GM21526 (cell line): ENCODE measurements around the gene ELFN1.

Experiments used
- ATAC-seq: cut with Tn5 transposase; IDR thresholded peaks from one replicate; pipeline ENCODE4 v1.9.1; 2021; ENCODE audit warnings: moderate library complexity; ENCODE audit not compliant: unreplicated experiment, low FRiP score

ELFN1 gene

DNA sequence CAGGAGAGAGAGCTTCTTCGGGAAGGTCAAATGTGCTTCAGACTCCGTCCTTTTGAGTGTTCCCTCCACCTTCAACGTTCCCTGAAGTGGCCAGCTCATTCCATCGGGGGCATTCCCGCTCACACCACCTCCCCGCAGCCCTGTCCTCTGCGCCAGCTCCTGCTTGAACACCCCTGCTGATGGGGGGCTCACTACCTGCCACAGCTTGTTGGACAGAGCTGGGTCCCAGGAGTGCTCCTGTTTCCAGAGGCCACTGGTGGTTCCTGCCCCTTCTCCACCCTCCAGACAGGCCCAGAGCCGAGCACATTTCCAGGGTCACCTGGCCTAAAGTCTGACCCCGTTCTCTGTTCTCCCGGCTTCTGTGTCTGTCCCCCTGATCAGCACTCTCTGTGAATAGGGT, 67.4 kb downstream of the ELFN1 start:
- no peak for ATAC-seq

DNA sequence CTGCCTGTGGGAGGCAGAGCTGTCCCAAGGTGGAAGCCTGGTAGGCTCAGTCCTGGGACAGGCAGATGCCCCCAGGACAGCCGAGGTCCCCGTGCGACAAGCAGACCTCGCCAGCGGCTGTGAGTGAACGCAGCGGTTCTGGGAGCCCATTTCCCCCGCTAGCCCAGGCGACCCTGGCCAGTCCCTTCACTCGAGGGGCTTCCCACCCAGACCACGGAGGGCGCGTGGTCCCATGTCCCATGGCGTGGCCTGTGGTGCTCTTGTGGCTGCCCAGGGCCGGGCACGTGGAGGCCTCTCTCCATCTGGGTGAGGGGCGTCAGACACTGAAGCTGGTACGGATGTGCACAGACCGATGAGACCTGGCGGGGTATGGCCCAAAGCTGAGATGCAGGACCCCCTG, 67.9 kb downstream of the ELFN1 start:
- ATAC-seq, result no peak

DNA sequence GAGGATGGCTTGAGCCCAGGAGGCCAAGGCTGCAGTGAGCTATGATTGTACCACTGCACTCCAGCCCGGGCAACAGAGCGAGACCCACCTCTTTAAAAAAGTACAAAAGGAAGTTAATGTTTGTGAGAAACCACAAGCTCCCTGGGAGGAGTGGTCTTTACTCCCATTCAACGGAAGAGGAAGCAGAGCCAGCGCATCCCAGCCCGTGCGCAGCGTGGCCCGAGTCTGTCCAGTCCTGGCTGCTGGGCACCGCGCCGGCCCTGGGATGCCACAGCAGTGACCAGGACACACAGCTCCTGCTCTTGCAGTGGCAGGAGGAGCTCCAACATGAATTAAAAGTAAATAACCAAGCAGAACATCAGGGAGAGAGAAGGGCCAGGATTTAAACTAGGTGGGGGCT, 68.4 kb downstream of the ELFN1 start:
- no peak for ATAC-seq

DNA sequence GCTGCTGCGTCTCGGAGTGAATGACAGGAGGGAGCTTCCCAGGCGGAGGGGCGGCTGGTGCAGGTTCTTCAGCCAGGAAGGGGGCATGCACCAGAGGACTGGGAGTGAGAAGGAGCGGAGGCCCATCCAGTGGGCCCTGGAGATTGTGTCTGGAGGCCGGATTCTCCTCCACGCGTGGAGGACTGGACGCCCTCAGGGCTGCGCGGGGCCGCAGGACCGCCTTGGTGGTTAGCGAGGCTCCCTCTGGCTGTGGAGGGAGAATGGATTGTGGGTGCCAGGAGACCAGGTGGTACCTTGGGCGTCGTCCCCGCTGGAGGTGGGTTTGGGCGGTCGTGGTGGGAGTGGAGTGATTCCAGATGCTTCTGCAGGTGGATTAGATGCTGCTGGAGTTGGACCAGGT, 68.9 kb downstream of the ELFN1 start:
- no peak for ATAC-seq

DNA sequence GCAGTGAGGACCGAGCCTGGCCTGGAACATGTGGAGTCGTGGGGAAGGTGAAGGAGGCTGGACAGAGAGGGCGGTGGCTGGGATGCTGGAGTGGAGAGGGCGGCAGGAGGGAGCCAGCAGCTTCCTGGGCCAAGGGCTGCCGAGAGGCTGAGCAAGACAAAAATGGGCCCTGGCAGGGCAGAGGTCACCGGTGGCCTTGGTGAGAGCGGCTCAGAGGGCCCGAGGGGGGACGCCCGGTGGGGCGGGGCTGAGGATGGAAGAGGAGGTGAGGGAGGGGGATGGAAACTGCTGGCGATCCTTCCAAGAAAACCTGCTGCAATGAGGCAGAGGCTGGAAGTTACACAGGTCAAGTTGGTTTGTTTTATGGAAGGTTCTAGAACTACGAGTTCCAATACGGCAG, 69.5 kb downstream of the ELFN1 start:
- ATAC-seq, result no peak

DNA sequence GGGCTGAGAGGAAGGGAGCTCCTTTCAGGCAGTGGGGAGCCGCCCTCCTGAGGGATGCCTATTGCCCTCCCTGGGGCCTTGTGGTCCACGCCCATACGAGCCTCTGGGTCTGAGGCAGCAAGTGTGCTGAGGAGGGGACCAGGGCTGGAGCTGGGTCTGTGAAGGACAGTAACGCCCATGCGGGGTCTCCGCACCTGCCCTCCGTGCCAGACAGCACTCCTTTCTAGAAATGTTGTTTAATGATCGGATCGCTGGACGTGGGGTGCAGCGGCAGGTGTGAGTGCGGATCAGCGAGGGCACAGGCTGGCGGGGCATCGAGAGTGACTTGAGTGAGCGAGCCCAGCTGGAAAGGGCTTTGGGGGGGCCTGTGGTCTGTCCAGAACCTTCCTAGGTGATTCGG, 70.1 kb downstream of the ELFN1 start:
- ATAC-seq, result no peak

DNA sequence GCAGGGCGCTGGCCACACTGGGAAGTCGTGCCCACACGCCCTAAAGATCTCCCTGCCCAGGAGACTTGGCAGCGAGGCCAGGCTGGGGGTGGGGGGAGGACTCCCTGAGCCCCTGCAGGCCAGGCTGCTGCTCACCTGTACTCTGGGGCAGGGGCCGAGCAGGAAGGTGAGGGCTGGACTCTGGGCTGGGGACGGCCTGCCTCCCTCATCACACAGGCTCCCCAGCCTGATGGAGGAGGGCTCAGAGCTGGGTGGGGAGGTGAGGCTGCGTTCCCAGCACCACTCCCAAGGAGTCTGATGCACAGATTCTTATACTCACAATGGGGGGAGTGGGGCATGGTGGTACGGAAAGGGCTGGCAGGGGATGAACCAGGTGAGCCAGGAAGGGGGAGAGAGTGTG, 71.2 kb downstream of the ELFN1 start:
- no peak for ATAC-seq

DNA sequence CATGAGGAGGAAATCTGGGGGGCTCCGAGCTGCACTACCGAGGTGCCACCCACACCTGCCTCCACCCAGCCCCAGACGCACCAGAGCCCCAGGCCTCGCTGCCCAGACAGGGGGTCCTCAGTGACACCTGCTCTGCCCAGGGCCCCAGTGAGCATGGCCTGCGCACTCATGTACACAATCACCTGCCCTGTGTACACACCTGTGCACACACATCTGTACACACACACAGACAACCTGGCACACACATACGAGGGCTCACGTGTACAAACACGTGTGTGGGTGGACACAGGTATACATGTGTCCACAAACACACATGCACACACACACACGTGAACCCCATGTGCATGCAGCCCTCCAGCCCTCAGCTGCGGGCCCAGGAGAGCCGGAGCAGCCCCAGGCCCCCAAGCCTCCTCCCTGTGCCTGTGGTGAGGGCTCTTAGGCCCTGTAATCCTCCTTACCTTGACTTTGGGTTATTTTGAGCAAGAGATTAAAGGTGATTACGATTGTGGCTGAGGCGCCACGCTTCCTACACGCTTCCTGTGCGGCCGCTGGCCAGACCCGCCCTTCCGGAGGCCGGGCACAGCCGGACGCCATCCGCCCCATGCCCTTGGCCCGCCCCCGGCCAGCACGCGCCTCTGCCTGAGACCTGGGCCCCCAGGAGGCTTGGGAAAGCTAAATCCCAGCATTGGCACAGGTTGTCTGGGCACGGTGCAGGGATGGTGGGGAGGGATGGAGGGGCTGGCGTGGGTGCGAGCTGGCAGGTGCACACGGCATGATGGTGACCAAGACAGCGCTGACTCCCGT, 71.9 kb downstream of the ELFN1 start:
- peak; percentile 50 for ATAC-seq

DNA sequence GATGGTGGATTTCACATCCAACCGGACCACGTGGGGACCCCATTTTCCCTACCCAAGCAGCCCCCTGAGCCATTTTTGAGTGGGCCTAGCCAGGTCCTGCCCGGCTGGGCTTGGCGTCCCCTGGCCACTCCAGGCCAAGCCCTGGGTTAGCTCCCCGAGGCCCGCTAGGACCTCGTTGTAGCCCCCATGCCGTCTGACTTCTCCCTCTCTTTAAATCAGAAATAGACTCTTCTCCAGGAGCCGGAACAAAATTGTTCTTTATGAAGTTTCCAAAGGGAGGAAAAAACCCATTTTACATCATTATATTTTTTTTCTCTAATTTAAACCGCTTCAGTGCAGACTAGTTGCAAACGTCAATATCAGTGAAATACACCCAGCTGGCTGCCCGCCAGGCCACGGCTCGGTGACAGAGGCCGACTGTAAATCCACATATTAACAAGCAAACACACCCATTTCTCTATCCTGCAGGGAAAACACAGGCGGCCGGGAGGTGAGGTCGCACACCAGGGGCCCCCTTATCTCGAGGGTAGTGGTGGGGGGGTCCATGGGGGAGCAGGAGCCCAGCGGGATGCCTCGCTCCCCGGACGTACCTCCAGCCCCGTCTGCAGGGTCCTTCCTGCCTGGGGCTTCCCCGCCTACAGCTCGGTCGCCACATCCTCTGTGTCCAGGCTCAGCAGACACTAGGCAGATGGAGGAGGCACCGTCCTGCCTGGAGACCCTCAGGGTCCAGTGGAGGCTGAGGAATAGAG, 72.7 kb downstream of the ELFN1 start:
- ATAC-seq, result no peak

DNA sequence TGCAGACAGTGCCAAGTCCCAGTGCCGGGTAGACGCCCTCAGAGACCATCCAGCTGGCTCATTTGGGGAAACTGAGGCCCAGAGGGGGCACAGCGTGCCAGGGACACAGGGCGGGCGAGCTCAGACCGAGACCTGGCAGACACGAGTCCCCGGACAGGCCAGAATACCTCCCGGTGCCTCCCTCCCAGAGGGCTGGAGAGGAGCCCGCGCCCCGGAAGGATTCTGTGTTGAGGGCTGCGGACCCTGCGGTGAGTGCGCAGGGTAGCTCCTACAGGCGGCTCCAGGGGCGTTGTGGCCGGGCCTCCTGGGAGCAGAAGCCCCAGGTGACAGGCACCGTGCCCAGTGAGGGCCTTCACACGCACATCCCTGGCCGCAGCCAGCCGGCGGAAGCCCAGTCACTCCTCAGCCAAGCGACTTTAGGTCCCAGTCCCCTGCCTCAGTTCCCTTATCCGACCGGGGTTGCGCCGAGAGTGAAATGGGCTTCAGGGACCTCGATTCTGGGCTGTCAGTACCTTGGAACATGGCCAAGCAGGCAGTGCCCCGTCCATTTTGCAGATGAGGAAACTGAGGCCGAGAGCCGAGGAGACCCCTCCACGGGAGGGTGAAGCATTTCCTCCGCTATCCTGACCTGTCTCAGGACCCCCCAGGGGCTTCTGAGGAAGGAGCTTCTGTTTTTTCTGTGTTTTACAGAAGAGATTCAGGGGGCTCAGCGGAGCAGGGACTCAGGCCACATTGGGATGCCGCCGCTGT, 73.6 kb downstream of the ELFN1 start:
- no peak for ATAC-seq

DNA sequence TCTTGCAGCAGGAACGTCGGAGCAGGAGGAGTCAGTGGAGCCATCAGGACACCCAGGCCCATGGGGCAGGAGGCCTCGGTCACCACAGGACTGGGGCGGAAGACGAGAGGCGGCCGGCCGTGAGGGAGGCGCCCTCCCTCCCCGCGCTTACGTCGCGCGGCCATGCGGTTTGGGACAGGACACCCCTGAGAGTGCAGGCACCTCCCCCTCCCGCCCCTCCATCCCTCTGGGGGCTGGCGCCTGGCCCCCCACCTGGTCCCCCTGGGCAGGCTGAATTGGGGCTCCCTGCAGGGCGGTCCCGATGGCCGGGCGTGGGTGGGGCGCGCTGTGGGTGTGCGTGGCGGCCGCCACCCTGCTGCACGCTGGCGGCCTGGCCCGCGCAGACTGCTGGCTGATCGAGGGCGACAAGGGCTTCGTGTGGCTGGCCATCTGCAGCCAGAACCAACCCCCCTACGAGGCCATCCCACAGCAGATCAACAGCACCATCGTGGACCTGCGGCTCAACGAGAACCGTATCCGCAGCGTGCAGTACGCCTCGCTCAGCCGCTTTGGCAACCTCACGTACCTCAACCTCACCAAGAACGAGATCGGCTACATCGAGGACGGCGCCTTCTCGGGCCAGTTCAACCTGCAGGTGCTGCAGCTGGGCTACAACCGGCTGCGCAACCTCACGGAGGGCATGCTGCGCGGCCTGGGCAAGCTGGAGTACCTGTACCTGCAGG, 74.4 kb downstream of the ELFN1 start:
- ATAC-seq, result no peak

DNA sequence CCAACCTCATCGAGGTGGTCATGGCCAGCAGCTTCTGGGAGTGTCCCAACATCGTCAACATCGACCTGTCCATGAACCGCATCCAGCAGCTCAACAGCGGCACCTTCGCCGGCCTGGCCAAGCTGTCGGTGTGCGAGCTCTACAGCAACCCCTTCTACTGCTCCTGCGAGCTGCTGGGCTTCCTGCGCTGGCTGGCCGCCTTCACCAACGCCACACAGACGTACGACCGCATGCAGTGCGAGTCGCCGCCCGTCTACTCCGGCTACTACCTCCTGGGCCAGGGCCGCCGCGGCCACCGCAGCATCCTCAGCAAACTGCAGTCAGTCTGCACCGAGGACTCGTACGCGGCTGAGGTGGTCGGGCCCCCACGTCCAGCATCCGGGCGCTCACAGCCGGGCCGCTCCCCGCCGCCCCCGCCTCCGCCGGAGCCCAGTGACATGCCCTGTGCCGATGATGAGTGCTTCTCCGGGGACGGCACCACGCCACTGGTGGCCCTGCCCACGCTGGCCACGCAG, 75.0 kb downstream of the ELFN1 start:
- no peak for ATAC-seq

DNA sequence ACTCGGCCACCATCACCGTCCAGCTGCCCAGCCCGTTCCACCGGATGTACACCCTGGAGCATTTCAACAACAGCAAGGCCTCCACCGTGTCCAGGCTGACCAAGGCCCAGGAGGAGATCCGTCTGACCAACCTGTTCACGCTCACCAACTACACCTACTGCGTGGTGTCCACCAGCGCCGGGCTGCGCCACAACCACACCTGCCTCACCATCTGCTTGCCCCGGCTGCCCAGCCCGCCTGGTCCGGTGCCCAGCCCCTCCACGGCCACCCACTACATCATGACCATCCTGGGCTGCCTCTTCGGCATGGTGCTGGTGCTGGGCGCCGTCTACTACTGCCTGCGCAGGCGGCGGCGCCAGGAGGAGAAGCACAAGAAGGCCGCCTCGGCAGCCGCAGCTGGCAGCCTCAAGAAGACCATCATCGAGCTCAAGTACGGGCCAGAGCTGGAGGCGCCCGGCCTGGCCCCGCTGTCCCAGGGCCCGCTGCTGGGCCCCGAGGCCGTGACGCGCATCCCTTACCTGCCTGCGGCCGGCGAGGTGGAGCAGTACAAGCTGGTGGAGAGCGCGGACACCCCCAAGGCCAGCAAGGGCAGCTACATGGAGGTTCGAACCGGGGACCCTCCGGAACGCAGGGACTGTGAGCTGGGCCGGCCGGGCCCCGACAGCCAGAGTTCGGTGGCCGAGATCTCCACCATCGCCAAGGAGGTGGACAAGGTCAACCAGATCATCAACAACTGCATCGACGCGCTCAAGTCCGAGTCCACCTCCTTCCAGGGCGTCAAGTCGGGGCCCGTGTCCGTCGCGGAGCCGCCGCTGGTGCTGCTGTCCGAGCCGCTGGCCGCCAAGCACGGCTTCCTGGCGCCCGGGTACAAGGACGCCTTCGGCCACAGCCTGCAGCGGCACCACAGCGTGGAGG, 75.8 kb downstream of the ELFN1 start:
- no peak for ATAC-seq

DNA sequence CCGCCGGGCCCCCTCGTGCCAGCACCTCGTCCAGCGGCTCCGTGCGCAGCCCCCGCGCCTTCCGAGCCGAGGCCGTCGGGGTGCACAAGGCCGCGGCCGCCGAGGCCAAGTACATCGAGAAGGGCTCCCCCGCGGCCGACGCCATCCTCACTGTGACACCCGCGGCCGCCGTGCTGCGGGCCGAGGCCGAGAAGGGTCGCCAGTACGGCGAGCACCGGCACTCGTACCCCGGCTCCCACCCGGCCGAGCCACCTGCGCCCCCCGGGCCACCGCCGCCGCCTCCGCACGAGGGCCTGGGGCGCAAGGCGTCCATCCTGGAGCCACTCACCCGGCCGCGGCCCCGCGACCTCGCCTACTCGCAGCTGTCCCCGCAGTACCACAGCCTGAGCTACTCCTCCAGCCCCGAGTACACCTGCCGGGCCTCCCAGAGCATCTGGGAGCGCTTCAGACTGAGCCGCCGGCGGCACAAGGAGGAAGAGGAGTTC, 76.5 kb downstream of the ELFN1 start:
- ATAC-seq, result no peak

DNA sequence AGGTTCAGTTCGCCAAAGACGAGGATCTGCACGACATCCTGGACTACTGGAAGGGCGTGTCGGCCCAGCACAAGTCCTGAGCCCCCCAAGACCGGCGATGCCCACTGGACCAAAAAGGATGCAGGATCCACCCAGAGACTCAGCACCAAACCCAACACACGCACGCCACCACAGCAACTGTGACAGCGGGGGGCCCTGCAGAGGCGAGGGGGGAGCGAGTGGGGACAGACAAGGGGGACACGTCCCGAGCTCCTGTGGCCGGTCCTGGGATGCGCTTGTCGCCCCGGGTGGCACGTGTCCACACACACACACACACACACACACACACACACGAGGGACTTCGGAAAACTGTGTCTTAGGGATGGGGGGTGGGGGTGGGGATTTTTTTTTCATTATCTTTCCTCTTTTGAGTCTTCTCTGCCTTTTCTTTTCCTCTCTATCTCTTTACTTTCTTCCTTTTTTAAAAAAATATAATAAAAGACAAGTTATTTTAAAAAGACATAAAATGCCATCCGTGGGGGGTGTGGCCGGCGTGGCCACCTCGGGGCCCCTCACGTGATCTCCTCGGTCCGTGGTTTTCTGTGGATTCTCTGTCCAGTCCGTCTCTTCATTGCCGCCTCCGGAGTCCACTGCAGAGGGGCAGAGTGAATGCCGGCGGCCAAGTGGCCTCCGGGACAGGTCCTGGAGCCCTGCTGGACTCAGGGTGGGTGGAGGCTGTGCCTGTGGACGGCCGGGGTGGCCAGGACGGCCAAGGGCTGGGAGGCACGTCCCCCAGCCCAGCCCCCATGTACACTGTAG, 77.1 kb downstream of the ELFN1 start:
- ATAC-seq, result no peak

DNA sequence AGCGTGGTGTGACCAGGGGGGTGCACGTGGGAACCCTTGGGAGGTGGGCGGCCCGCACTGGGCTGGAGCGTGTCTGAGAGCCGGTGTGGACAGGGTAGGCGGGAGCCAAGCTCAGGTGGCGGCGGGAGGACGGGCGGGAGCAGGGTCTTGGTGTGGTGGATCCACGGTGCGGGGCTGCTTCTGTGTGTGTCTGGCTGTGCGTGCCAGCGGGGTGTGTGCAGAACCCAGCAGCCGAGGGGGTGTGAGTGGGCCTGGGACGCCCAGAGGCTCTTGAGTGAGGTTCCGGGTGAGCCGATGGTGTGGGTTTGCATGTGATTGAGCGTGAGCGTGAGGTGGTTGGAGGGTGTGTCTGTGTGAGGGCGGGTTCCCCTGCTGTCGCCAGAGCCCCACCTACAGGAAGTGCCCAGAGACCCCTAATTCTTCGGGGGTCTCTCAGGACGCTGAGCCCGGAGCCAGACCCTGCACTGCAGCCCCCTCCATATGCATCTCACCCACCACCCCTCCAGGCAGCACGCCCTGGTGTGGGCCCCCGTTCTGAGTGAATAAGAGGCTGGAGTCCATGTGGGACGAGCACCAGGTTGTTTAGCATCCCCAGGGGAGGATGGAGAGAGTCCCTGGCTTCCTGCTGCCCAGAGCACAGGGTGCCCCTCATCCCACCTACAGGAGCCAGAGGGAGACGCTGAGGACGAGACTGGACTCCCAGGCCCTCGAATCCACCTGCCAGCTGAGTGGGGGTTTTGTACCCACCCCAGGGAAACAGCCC, 78.2 kb downstream of the ELFN1 start:
- no peak for ATAC-seq

DNA sequence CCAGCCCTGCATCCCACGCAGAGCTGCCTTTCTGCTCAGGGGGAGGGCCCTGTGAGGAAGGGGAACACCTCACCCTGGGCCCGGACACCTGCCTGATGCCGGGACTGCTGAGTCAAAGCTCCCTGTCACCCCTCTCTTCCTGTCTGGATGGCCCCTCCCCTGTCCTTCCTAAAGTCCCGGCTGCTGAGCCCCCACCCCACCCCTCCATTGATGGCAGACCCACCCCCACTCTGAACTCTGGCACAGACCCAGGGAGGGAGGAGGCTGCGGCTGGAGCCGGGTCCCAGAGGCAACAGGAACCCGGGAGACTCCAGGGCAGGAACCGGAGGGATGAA, 78.7 kb downstream of the ELFN1 start:
- no peak for ATAC-seq

DNA sequence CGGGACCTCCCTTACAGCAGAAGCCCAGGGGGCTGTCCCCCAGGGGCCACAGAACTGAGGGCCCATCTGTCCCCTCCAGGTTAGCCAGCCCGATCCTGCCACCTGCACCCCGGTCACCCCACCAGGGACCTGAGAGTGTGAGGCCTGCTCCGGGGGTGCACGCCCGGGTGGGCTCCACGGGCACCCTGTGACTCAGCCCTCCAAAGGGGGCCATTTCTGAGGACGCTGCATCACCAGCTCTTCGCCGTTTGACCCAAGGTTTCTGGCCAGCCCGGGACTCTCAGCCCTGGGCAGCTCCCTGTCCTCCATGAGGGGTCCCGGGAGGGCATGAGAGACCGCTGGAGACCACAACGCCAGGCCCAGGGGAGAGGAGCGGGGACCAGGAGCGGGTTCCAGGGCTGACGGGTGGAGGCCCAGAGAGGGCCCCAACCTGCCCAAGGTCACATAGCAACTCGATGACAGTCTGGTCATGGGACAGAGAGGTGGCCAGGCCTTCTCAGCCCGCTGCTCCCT, 79.3 kb downstream of the ELFN1 start:
- no peak for ATAC-seq
